ENCODE measurements around the gene CDK5RAP1.

- no peak for TF ChIP-seq CTCF (IDR thresholded peaks at IDR 0.05)
- no peak for TF ChIP-seq POLR2A (IDR thresholded peaks at IDR 0.05)
These were observed 41.7 kb upstream of the CDK5RAP1 start for GRCh38 chr20:33443006-33443511.

Measured in thyroid gland (tissue), 4 donors.